GM23248 (cell line): ENCODE data around the gene UGT1A10. TPM values are rescaled to one million over a fixed set of nuclear protein-coding genes. Genes with fewer than 3 reads are reported as not detected.
"Not testable (repeated sequence)": the region's sequence is repeated elsewhere in the genome, so short reads cannot be mapped to it uniquely, and the experiment has no call there.

Experiments used
- DNase-seq: peaks from one replicate; pipeline ENCODE4 v3.0.0-alpha.2; 2015
- H2AFZ ChIP-seq: fragments of 200-600 bp; sonication (generic); 2 replicates; pipeline ENCODE4 v1.6.1; 2016; ENCODE audit warnings: antibody characterized with exemption
- H3F3A ChIP-seq: fragments of 200-600 bp; sonication (generic); 2 replicates; pipeline ENCODE4 v1.6.1; 2016; ENCODE audit warnings: mild to moderate bottlenecking, antibody characterized with exemption, mixed run types; ENCODE audit not compliant: insufficient read depth
- H3K27ac ChIP-seq: fragments of 200-600 bp; sonication (generic); 2 replicates; pipeline ENCODE4 v1.5.1; 2016; ENCODE audit warnings: mild to moderate bottlenecking
- H3K27me3 ChIP-seq: fragments of 200-600 bp; sonication (generic); replicated peaks from 2 replicates; pipeline ENCODE4 v1.6.1; 2016; ENCODE audit warnings: mild to moderate bottlenecking; ENCODE audit not compliant: insufficient read depth
- H3K36me3 ChIP-seq: fragments of 200-600 bp; sonication (generic); 2 replicates; pipeline ENCODE4 v1.6.1; 2016; ENCODE audit warnings: low read depth, mild to moderate bottlenecking
- H3K4me1 ChIP-seq: fragments of 200-600 bp; sonication (generic); 2 replicates; pipeline ENCODE4 v1.6.1; 2016; ENCODE audit warnings: mild to moderate bottlenecking; ENCODE audit not compliant: insufficient read depth
- H3K4me2 ChIP-seq: fragments of 200-600 bp; sonication (generic); one replicate; pipeline ENCODE4 v1.6.1; 2016; ENCODE audit warnings: mild to moderate bottlenecking; ENCODE audit not compliant: unreplicated experiment
- H3K4me3 ChIP-seq: fragments of 200-600 bp; sonication (generic); 2 replicates; pipeline ENCODE4 v1.5.1; 2016; ENCODE audit warnings: mild to moderate bottlenecking
- H3K79me2 ChIP-seq: fragments of 200-600 bp; sonication (generic); 2 replicates; pipeline ENCODE4 v1.6.1; 2016; ENCODE audit warnings: mild to moderate bottlenecking; ENCODE audit not compliant: insufficient read depth
- H3K9ac ChIP-seq: fragments of 200-600 bp; sonication (generic); 2 replicates; pipeline ENCODE4 v1.6.1; 2016; ENCODE audit warnings: mild to moderate bottlenecking
- H3K9me2 ChIP-seq: fragments of 200-600 bp; sonication (generic); 2 replicates; pipeline ENCODE4 v1.6.1; 2016; ENCODE audit warnings: mixed run types, mild to moderate bottlenecking, moderate library complexity; ENCODE audit not compliant: insufficient read depth
- H3K9me3 ChIP-seq: fragments of 200-600 bp; sonication (generic); one replicate; pipeline ENCODE4 v1.6.1; 2017; ENCODE audit warnings: low read depth
- H4K20me1 ChIP-seq: fragments of 200-600 bp; sonication (generic); 2 replicates; pipeline ENCODE4 v1.6.0; 2016; ENCODE audit not compliant: insufficient read depth
- EZH2 ChIP-seq: fragments of 200-600 bp; sonication (generic); IDR thresholded peaks from 2 replicates; pipeline ENCODE4 v1.6.1; 2018; ENCODE audit warnings: antibody characterized with exemption, mild to moderate bottlenecking; ENCODE audit not compliant: insufficient read depth, poor library complexity, severe bottlenecking
- EZH2phosphoT487 ChIP-seq: fragments of 200-600 bp; sonication (generic); IDR thresholded peaks from 2 replicates; pipeline ENCODE4 v1.6.1; 2018; ENCODE audit warnings: antibody characterized with exemption, moderate library complexity, mild to moderate bottlenecking, low read depth; ENCODE audit not compliant: insufficient read depth
- WGBS, 2 experiments: methylation state at CpG; one replicate each; pipeline ENCODE4 v1.1.6; 2015 to 2017; ENCODE audit warnings: low lambda C conversion rate in 2 of 2, low coverage in 1 of 2; ENCODE audit errors: missing lambda C conversion rate in 2 of 2; 5-methylcytosine and 5-hydroxymethylcytosine counted together
- in situ Hi-C: fragments of 300-500 bp; cut with MboI; formaldehyde crosslinking; loops from 2 replicates; pipeline ENCODE4 v1.15.0; 2020
- polyA plus RNA-seq: library from polyadenylated mRNA; unstranded; fragments of >200 nt; fragmentation: Nextera tagmentation; extraction: Ambion mirVana; gene quantifications from 2 replicates; pipeline ENCODE4 v1.2.1, GENCODE V29; 2016
- total RNA-seq: library from RNA; depleted of rRNA; stranded (reverse); fragments of >200 nt; shearing (Covaris generic); gene quantifications from 2 replicates; pipeline ENCODE4 v1.2.3, GENCODE V29; 2014

Gene UGT1A10
- total and polyA plus RNA-seq, 2 experiments from 2014 or later: not detected

GRCh38 chr2:233746475-233747282 lies 110.4 kb downstream of the UGT1A10 start:
- Histone ChIP-seq H3K4me1 (no peaks in the 10 kb centered on the region), H3K9ac (no peak overlapping the region), H4K20me1 (no peaks in the 10 kb centered on the region), H3K4me3 (no peak overlapping the region), H3K9me3 (no peaks in the 10 kb centered on the region), H3K27ac (no peak overlapping the region), H3K9me2 (no peaks in the 10 kb centered on the region), H3K4me2 (no peak overlapping the region), H3K79me2 (no peaks in the 10 kb centered on the region), H2AFZ (no peak overlapping the region), H3F3A (no peaks in the 10 kb centered on the region), H3K27me3 (no peaks in the 10 kb centered on the region; the same call in 1 of the 2 replicates), H3K36me3 (no peaks in the 10 kb centered on the region)
- in situ Hi-C loops: no loop called here
- TF ChIP-seq EZH2phosphoT487: no peak
- no peak for TF ChIP-seq EZH2
- no peak for DNase-seq
- 41 to 44% methylated on average over 10 of the region's 10 CpGs for WGBS, 2 experiments

- in situ Hi-C loops: no loop called here
- Histone ChIP-seq H3K27me3 (no peaks in the 10 kb centered on the region; the same call in 1 of the 2 replicates), H3K4me2 (no peak overlapping the region), H3K4me1 (no peaks in the 10 kb centered on the region), H3F3A (no peaks in the 10 kb centered on the region), H4K20me1 (no peaks in the 10 kb centered on the region), H3K79me2 (no peaks in the 10 kb centered on the region), H3K36me3 (no peaks in the 10 kb centered on the region), H3K27ac (no peak overlapping the region), H3K9me3 (no peaks in the 10 kb centered on the region), H2AFZ (no peak overlapping the region), H3K9ac (no peak overlapping the region), H3K9me2 (no peaks in the 10 kb centered on the region), H3K4me3 (no peak overlapping the region)
- TF ChIP-seq EZH2phosphoT487 (no peak), EZH2 (no peak)
- 60 to 61% methylated on average over 6 of the region's 6 CpGs for WGBS, 2 experiments
- DNase-seq: no peak
These were observed 111.0 kb downstream of the UGT1A10 start for GRCh38 chr2:233747283-233747544.

GRCh38 chr2:233750689-233751088 lies 114.4 kb downstream of the UGT1A10 start:
- H3K27ac ChIP-seq, H4K20me1 ChIP-seq, H3K9me3 ChIP-seq, H3K9ac ChIP-seq, in situ Hi-C loops, H3K4me1 ChIP-seq, H3K36me3 ChIP-seq, H3K4me3 ChIP-seq, H3K9me2 ChIP-seq, H2AFZ ChIP-seq, H3K79me2 ChIP-seq, H3F3A ChIP-seq, DNase-seq, H3K4me2 ChIP-seq, H3K27me3 ChIP-seq: not testable (repeated sequence)
- 6 to 13% methylated on average over 2 of the region's 2 CpGs for WGBS, 2 experiments

GRCh38 chr2:233751212-233752009 lies 115.2 kb downstream of the UGT1A10 start:
- H3K4me3 ChIP-seq, in situ Hi-C loops, H3F3A ChIP-seq, H3K79me2 ChIP-seq, H3K4me2 ChIP-seq, H4K20me1 ChIP-seq, H2AFZ ChIP-seq, H3K27me3 ChIP-seq, H3K4me1 ChIP-seq, H3K9me2 ChIP-seq, H3K27ac ChIP-seq, DNase-seq, H3K9ac ChIP-seq, H3K9me3 ChIP-seq, H3K36me3 ChIP-seq: not testable (repeated sequence)
- 18 to 21% methylated on average over 2 of the region's 2 CpGs for WGBS, 2 experiments
